C4-2B (cell line): Measurements from ENCODE around the gene GRN.

Experiments used
- H3K27ac ChIP-seq: fragments of 450-650 bp; 2 replicates; pipeline ENCODE4 v1.5.1; 2017
- ZFX ChIP-seq: fragments of 450-650 bp; IDR thresholded peaks from 2 replicates; pipeline ENCODE4 v1.6.1; 2017
- TF ChIP-seq, protein P1 (sequence below): fragments of 450-650 bp; conservative IDR thresholded peaks from 2 replicates; pipeline ENCODE4 v1.5.1; 2017; ENCODE audit warnings: mild to moderate bottlenecking

Gene GRN

DNA sequence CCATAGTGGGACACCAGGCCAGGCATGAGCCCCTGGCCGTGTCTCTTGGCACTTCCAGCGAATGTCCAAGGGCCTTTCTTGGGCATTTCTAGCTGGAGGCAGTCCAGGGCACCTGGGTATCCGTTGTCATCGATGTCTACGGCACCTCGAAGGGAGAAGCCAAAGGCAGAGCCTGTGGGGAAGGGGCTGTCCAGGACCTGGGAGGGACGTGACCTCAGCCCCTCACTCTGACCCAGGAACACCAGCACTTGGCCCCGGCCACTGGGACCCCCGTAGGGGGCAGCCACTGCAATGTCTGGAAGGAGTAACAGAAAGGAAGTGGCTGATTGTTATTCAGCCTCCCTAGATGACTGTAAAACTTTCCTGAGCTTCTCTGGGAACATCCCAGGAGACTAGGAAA is 35.7 kb downstream of the GRN start:
- no peak overlapping the region for H3K27ac ChIP-seq
- TF ChIP-seq, protein P1, sequence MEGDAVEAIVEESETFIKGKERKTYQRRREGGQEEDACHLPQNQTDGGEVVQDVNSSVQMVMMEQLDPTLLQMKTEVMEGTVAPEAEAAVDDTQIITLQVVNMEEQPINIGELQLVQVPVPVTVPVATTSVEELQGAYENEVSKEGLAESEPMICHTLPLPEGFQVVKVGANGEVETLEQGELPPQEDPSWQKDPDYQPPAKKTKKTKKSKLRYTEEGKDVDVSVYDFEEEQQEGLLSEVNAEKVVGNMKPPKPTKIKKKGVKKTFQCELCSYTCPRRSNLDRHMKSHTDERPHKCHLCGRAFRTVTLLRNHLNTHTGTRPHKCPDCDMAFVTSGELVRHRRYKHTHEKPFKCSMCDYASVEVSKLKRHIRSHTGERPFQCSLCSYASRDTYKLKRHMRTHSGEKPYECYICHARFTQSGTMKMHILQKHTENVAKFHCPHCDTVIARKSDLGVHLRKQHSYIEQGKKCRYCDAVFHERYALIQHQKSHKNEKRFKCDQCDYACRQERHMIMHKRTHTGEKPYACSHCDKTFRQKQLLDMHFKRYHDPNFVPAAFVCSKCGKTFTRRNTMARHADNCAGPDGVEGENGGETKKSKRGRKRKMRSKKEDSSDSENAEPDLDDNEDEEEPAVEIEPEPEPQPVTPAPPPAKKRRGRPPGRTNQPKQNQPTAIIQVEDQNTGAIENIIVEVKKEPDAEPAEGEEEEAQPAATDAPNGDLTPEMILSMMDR, result no peak
- no peak for TF ChIP-seq ZFX

DNA sequence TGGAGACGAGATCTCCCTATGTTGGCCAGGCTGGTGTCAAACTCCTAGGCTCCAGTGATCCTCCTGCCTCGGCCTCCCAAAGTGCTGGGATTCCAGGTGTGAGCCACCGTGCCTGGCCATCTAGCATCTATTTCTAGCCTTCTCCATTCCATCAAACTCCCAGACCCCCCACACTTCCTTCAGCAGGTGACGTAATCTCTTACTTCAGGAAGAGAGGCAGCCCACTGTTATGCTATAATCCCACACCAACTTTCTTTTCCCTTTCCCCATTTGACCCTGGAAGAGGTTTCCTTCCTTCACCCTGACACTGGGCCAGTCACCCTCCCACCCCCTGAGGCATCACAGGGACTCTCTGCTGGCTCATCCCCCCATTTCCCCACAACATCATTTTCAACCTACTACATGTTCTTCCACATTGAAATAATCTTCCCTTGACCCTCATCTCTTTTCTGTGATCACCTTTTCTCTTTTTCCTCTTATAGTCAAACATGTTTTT is 36.8 kb downstream of the GRN start:
- TF ChIP-seq ZFX, result no peak
- TF ChIP-seq, protein P1, result no peak
- H3K27ac ChIP-seq, result no peak overlapping the region

- TF ChIP-seq ZFX, result no peak
- TF ChIP-seq, protein P1, result no peak
- H3K27ac ChIP-seq, result no peak overlapping the region
These were observed 37.8 kb downstream of the GRN start for GRCh38 chr17:44382917-44383316.

DNA sequence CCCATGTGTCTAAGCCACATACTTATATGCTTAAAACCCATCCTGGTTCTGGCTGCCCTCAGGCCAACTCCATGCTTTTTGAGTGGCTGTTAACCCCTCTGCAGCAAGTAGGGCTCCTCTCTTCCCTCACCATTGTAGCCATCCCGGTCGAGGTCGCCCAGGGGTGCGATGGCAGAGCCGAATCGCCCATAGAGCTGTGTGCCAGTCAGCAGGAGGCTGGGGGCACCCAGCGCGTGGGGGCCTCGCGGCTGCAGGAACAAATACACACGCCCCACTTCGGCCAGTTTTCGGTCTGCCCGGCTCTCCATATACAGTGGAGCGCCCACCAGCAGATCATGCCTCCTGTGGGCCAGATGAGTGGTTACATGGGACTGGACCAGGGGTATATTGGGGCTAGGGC is 38.3 kb downstream of the GRN start:
- TF ChIP-seq, protein P1, result no peak
- no peak for TF ChIP-seq ZFX
- no peak overlapping the region for H3K27ac ChIP-seq

DNA sequence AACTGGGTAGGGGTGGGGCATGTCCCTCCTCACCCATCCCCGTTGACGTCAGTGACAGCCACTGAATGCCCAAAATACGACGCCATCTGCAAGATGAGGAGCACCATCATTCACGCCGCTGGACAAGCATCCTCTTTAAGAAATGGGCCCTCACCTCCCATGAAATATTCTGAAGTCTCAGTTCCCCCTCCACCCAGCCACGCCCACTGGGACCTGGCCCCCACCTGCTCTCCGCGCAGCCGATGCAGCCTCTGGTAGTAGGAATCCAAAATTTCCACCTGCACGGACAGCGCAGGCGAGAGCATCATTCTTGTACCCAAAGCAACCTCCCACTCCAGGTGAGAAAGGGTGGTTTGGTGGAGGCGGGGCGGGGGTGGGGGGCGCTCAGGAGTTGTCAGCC is 38.8 kb downstream of the GRN start:
- TF ChIP-seq, protein P1, result no peak
- no peak for TF ChIP-seq ZFX
- H3K27ac ChIP-seq, result no peak overlapping the region

- peak overlapping the region; percentile 55; the same call in 1 of the 2 replicates for H3K27ac ChIP-seq
- TF ChIP-seq, protein P1, result no peak
- TF ChIP-seq ZFX, result no peak
These were observed 39.2 kb downstream of the GRN start for GRCh38 chr17:44384281-44384822.

DNA sequence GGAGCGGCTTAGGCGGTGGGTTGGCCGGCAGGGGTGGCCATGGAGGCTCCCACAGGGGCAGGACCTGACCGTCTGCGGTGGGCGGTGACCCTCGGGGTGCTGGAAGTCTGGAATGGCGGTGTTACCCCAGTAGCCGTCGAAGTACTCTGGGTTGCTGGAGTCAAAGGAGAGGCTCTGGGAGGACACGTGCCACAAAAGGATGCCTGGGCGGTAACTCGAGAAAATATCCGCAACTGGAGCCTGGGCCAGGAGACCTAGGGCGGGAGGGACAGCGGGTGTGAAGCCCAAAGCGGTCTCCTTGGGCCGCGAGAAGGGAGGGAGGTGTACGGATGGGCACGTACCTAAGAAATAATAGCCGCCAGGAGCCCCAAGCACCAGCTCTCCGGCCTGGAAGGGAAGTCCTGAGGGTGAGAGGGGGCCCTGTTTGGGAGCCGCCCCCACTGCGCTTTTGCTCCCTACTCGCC is 39.8 kb downstream of the GRN start:
- peak overlapping the region; percentile 55; the same call in 1 of the 2 replicates for H3K27ac ChIP-seq
- TF ChIP-seq, protein P1, result no peak
- no peak for TF ChIP-seq ZFX
